Thyroid gland (tissue), 4 donors: ENCODE results near the gene TTC31.

ENCODE experiments used
- POLR2A ChIP-seq, 2 donors: fragments of 450-650 bp; IDR thresholded peaks; one replicate each; pipeline ENCODE4 v1.6.1; 2017; ENCODE audit warnings: antibody characterized with exemption in 2 of 2, mild to moderate bottlenecking in 2 of 2, moderate library complexity in 1 of 2
- TF ChIP-seq, protein P1 (sequence below), 6 experiments: fragments of 200-600 bp in 3 of 6; fragments of 450-650 bp in 3 of 6; sonication (generic) in 3 of 6; IDR thresholded peaks; one replicate each; pipeline ENCODE4 v1.5.1; 2016 to 2019; ENCODE audit warnings: antibody characterized with exemption in 6 of 6, mild to moderate bottlenecking in 2 of 6, inconsistent platforms in 1 of 6, moderate library complexity in 1 of 6

DNA sequence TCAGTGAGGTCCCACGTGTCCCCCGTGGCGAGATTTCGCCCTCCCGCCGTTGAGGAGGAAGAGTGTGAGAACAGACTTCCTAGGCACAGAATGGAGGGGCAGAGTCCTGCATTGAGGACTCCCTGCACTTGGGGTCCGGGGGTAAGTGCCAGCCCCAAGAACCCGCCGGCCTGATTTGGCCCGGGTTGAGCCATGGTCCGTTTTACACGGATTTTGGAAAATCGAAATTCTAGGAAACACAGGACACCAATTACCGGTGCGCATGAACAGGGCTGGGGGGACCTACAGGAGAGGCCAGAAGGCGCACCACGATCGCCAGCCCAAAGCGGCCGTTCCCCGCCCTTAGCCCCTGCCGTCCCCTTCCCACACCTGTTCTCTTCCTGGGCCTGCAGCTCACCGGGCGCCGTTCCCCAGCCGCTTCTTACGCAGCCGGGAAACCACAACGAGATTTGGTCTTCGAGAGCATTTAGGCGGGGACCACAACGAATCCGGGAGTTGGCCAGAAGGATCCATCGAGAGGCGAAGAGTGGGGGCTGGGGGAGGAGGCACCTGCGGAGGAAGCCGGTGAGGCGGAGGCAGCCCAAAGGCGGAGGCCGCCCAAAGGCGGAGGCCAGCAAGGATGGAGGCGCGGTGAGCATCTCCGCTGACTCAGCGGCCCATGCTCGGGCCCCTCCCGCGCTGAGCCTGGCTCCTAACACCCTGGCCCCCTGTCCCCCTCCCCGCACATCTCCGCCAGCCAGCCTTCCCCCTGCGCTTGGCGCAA lies 30.9 kb downstream of the TTC31 start:
- TF ChIP-seq, protein P1, sequence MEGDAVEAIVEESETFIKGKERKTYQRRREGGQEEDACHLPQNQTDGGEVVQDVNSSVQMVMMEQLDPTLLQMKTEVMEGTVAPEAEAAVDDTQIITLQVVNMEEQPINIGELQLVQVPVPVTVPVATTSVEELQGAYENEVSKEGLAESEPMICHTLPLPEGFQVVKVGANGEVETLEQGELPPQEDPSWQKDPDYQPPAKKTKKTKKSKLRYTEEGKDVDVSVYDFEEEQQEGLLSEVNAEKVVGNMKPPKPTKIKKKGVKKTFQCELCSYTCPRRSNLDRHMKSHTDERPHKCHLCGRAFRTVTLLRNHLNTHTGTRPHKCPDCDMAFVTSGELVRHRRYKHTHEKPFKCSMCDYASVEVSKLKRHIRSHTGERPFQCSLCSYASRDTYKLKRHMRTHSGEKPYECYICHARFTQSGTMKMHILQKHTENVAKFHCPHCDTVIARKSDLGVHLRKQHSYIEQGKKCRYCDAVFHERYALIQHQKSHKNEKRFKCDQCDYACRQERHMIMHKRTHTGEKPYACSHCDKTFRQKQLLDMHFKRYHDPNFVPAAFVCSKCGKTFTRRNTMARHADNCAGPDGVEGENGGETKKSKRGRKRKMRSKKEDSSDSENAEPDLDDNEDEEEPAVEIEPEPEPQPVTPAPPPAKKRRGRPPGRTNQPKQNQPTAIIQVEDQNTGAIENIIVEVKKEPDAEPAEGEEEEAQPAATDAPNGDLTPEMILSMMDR (IDR thresholded peaks at IDR 0.05) = no peak
- TF ChIP-seq POLR2A (IDR thresholded peaks at IDR 0.05) = no peak
